ENCODE measurements around the gene OPRL1.
"Not testable (repeated sequence)": the region's sequence is repeated elsewhere in the genome, so short reads cannot be mapped to it uniquely, and the experiment has no call there.

GRCh38 chr20:64122927-64123326 is 43.0 kb downstream of the OPRL1 start:
- TF ChIP-seq CTCF (IDR thresholded peaks at IDR 0.05; ENCODE audit: control extremely low read depth in 1 of 3, insufficient read depth in 1 of 3, low read depth in 1 of 3, low read length in 3 of 3); RAD21 (IDR thresholded peaks at IDR 0.05 in 1 of 2, conservative IDR thresholded peaks at IDR 0.05 in 1 of 2; ENCODE audit: low read depth in 2 of 2, low read length in 2 of 2); USF2 (IDR thresholded peaks at IDR 0.05; ENCODE audit: low read length); POLR2A (IDR thresholded peaks at IDR 0.05; ENCODE audit: control extremely low read depth in 1 of 2, low read depth in 2 of 2, low read length in 2 of 2); CBX5 (IDR thresholded peaks at IDR 0.05; ENCODE audit: low read depth, low read length); CEBPB (IDR thresholded peaks at IDR 0.05; ENCODE audit: low read depth, low read length); TCF12 (IDR thresholded peaks at IDR 0.05; ENCODE audit: low read depth, low read length); RFX5 (IDR thresholded peaks at IDR 0.05; ENCODE audit: borderline replicate concordance, low read depth, low read length); HDAC2 (IDR thresholded peaks at IDR 0.05; ENCODE audit: borderline replicate concordance in 1 of 2, low read depth in 2 of 2, low read length in 2 of 2); EZH2 (IDR thresholded peaks at IDR 0.05; ENCODE audit: low read depth, low read length, severe bottlenecking); CBX8 (IDR thresholded peaks at IDR 0.05; ENCODE audit: borderline replicate concordance, low read depth, low read length); SUZ12 (IDR thresholded peaks at IDR 0.05; ENCODE audit: low read length); MAX (IDR thresholded peaks at IDR 0.05); RBBP5 (IDR thresholded peaks at IDR 0.05; ENCODE audit: borderline replicate concordance, low read depth, low read length): not testable (repeated sequence)
